Measurements from ENCODE around the gene ITPKB.

ITPKB gene

GRCh38 chr1:226666164-226666506 is 72.9 kb downstream of the ITPKB start:
- no peaks in the 10 kb centered on the region for H3K36me3 ChIP-seq

GRCh38 chr1:226665505-226666163 is 73.4 kb downstream of the ITPKB start:
- H3K27ac ChIP-seq = no peak overlapping the region
- H3K36me3 ChIP-seq = no peaks in the 10 kb centered on the region
- no peak for TF ChIP-seq CTCF (IDR thresholded peaks at IDR 0.05; ENCODE audit: low read depth, low read length)
- H3K4me3 ChIP-seq (ENCODE audit: low read depth, low read length) = no peak overlapping the region
- H3K27me3 ChIP-seq (ENCODE audit: insufficient read depth, low read depth, severe bottlenecking) = no peaks in the 10 kb centered on the region
- no peak for DNase-seq
- no peaks in the 10 kb centered on the region for H3K9me3 ChIP-seq (ENCODE audit: severe bottlenecking)

More at GRCh38 chr1:226666164-226666506, 72.9 kb downstream of the ITPKB start:
- TF ChIP-seq CTCF (IDR thresholded peaks at IDR 0.05; ENCODE audit: low read depth, low read length) = no peak
- H3K9me3 ChIP-seq (ENCODE audit: severe bottlenecking) = no peaks in the 10 kb centered on the region
- DNase-seq = no peak
- no peak overlapping the region for H3K27ac ChIP-seq
- H3K27me3 ChIP-seq (ENCODE audit: insufficient read depth, low read depth, severe bottlenecking) = no peaks in the 10 kb centered on the region
- H3K4me3 ChIP-seq (ENCODE audit: low read depth, low read length) = no peak overlapping the region

- no peak for TF ChIP-seq CTCF (IDR thresholded peaks at IDR 0.05; ENCODE audit: low read depth, low read length)
- Histone ChIP-seq H3K27ac (no peak overlapping the region), H3K9me3 (ENCODE audit: severe bottlenecking) (no peaks in the 10 kb centered on the region), H3K27me3 (ENCODE audit: insufficient read depth, low read depth, severe bottlenecking) (no peaks in the 10 kb centered on the region), H3K36me3 (no peaks in the 10 kb centered on the region), H3K4me3 (ENCODE audit: low read depth, low read length) (no peak overlapping the region)
- DNase-seq = no peak
Observed at GRCh38 chr1:226664413-226665101, 74.5 kb downstream of the ITPKB start.

GRCh38 chr1:226663327-226663704 is 75.8 kb downstream of the ITPKB start:
- no peaks in the 10 kb centered on the region for H3K36me3 ChIP-seq
- no peak overlapping the region for H3K27ac ChIP-seq
- no peaks in the 10 kb centered on the region for H3K27me3 ChIP-seq (ENCODE audit: insufficient read depth, low read depth, severe bottlenecking)
- no peaks in the 10 kb centered on the region for H3K9me3 ChIP-seq (ENCODE audit: severe bottlenecking)
- H3K4me3 ChIP-seq (ENCODE audit: low read depth, low read length) = no peak overlapping the region
- TF ChIP-seq CTCF (IDR thresholded peaks at IDR 0.05; ENCODE audit: low read depth, low read length) = no peak
- no peak for DNase-seq

- H3K36me3 ChIP-seq = no peaks in the 10 kb centered on the region
- H3K27ac ChIP-seq = no peak overlapping the region
- no peak for DNase-seq
- no peaks in the 10 kb centered on the region for H3K9me3 ChIP-seq (ENCODE audit: severe bottlenecking)
- no peak overlapping the region for H3K4me3 ChIP-seq (ENCODE audit: low read depth, low read length)
- no peak for TF ChIP-seq CTCF (IDR thresholded peaks at IDR 0.05; ENCODE audit: low read depth, low read length)
- no peaks in the 10 kb centered on the region for H3K27me3 ChIP-seq (ENCODE audit: insufficient read depth, low read depth, severe bottlenecking)
Observed at GRCh38 chr1:226662642-226663326, 76.3 kb downstream of the ITPKB start.

Data from WERI-Rb-1 (cell line).